ENCODE results near the gene TARS2.

Gene TARS2

DNA sequence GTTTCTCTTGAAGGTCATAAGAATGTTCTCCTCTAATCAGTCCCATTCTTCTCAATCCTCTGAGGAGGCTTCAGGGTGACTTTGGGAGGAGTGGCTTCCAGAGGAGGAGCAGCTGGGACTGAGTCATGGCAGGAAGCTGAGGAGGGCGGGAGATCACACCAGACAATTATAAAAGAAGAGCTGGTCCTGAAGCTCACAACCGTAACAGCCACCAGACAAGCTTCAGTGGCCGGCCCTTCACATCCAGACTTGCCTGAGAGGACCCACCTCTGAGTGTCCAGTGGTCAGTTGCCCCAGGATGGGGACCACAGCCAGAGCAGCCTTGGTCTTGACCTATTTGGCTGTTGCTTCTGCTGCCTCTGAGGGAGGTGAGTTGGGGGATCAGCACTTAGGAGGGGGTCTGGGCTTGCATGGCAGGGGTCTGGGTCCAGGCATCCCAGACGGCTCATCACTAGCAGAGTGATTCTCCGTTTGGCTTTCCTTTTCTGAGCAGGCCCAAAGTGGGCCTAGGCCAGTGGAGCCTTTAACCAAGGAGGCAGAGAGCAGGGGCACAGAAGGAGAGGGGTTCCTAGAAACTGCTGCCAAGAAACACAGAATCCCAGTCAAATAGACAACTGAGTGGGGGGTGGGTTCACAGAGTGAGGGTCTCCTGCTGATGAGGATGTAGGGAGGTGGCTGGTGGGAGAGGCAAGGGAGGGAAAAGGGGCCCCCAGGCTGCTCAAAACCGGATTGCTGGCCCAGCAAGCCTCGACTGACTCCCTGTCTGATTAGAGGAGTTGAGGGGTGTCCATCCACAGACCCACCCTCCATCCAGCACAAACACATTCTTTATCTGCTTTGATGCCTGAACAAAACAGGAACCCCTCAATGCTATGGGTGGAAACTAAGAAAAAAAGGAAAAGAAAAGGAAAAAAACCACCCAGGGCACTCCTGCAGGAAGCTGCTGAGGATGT is 21.0 kb downstream of the TARS2 start, which contains the start of gene ECM1:
TSS of gene ECM1 (plus strand) at position 198 of the 953 bp plus-strand sequence. CDS start at position 299, 101 bp downstream.
- DNase-seq (ENCODE audit: low read depth, low spot score), result no peak
- H3K27ac ChIP-seq, result peak within 1 kb of the TSS; percentile 54

DNA sequence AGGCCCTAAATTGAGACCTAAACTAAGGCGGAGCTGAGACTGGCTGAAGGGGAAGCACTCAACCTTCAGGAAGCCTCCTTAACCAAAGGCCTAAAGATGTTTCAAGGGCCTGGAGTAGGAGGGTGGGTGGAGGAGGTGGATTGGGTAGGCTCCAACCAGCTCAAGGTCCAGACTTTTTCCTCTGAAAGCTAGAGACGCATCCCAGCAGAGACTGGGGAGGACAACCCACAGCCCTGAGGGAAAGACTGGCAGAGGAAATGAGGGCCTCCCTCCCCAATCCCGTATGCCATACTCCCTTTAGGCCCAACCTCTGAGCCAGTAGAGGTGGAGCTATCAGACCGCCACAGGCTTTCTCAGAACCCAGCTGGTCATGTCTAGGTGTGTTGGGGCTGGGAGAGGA is 21.8 kb downstream of the TARS2 start:
- peak overlapping the region; percentile 54 for H3K27ac ChIP-seq
- DNase-seq (ENCODE audit: low read depth, low spot score), result no peak

DNA sequence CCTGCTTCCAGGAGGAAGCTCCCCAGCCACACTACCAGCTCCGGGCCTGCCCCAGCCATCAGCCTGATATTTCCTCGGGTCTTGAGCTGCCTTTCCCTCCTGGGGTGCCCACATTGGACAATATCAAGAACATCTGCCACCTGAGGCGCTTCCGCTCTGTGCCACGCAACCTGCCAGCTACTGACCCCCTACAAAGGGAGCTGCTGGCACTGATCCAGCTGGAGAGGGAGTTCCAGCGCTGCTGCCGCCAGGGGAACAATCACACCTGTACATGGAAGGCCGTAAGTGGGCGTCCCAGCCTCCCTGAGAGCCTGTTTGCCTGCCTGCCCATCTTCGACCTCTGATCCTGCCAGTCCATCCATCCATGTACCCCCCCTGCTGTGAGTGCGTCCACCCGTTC is 24.3 kb downstream of the TARS2 start:
- DNase-seq (ENCODE audit: low read depth, low spot score), result no peak
- no peak overlapping the region for H3K27ac ChIP-seq

DNA sequence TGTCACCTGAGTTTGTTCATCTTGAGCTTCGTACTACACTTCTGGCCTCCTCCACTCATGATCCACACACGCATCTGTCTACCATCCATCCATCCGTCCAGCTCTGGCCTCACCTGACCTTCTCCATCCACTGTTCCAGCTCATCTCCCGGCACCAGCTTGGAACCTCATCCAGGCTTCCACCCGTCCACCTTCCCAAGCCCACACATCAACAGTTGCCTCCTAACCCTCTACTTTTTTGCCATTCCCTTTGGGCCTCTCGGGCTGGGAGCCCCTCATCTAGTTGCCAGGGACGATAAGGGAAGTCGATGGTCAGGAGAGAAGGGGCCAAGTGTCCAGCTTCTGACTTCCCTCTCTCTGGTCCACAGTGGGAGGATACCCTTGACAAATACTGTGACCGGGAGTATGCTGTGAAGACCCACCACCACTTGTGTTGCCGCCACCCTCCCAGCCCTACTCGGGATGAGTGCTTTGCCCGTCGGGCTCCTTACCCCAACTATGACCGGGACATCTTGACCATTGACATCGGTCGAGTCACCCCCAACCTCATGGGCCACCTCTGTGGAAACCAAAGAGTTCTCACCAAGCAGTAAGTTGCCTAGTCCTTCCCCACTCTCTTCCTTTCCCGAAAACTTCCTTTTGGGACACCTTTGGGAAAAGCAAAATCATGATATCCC is 24.9 kb downstream of the TARS2 start:
- no peak for DNase-seq (ENCODE audit: low read depth, low spot score)
- peak overlapping the region; percentile 73 for H3K27ac ChIP-seq

DNA sequence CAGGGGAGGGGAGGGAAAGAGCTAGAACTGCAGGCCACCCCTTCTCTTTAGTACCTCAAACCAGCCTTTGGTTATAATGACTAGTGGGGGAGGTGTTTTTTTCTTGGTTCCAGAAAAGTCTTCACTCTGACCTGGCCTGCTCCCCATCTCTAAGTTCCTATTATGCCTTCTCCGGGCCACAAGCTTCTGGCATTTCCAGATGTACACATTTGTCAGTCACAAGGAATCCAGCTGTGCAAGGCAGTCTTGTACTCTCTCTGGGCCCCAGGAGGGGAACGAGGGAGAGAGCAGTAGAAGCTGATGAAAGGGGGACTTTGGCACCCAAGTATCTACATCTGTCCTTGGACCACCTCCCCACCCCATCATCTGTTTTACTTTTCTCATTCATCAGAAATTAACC is 25.6 kb downstream of the TARS2 start:
- peak overlapping the region; percentile 73 for H3K27ac ChIP-seq
- no peak for DNase-seq (ENCODE audit: low read depth, low spot score)

DNA sequence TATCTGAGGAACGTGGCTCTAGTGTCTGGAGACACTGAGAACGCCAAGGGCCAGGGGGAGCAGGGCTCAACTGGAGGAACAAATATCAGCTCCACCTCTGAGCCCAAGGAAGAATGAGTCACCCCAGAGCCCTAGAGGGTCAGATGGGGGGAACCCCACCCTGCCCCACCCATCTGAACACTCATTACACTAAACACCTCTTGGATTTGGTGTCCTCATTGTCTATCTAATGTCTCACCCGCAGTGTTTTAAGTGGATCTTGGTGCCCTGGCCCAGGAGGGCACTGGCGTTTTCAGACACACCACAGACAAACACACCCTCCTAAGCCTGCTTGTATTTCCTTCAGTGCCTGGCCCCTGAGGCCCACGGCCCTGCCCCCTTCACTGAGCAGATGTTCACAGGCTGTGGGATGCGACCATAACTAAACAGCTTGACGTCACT is 26.2 kb downstream of the TARS2 start:
- H3K27ac ChIP-seq, result peak overlapping the region; percentile 73
- DNase-seq (ENCODE audit: low read depth, low spot score), result no peak

DNA sequence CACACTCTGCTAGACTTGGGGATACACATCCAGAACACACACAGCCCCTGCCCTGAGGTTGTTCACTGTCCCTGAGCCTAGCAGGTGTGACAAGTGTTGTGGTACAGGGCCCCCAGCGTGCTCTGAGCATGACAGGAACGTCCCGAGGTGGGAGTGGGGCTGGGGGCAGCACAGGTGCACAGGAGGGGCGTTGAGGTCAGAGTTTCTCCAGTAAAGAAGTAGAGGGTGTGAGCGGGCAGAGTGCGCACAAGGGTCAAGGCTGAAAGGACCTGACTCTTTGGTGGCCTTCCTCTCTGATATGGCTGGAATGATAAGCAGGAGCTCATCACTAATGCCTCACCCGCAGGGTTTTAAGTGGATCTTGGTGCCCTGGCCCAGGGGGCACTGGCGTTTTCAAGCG is 27.0 kb downstream of the TARS2 start:
- peak overlapping the region; percentile 73 for H3K27ac ChIP-seq
- DNase-seq (ENCODE audit: low read depth, low spot score), result no peak

DNA sequence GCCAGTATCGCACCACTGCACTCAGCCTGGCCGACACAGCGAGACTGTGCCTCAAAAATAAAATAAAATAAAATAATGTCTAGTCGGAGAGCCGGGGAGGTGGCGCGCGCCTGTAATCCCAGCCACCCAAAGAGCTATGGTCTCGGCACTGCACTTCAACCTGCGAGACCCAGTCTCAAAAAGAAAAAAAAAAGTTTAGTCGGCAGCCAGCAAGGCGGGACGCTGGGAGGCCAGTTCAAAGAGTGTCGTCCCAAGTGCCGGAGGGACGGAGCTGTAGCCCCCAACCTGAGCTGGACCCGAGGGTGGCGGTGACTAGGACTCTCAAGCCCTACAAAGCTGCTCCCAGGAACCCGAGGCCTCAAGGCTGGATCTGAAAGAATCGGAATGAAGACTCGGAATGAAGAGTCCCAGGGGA is 27.7 kb downstream of the TARS2 start:
- DNase-seq (ENCODE audit: low read depth, low spot score), result no peak
- H3K27ac ChIP-seq, result peak overlapping the region; percentile 73

DNA sequence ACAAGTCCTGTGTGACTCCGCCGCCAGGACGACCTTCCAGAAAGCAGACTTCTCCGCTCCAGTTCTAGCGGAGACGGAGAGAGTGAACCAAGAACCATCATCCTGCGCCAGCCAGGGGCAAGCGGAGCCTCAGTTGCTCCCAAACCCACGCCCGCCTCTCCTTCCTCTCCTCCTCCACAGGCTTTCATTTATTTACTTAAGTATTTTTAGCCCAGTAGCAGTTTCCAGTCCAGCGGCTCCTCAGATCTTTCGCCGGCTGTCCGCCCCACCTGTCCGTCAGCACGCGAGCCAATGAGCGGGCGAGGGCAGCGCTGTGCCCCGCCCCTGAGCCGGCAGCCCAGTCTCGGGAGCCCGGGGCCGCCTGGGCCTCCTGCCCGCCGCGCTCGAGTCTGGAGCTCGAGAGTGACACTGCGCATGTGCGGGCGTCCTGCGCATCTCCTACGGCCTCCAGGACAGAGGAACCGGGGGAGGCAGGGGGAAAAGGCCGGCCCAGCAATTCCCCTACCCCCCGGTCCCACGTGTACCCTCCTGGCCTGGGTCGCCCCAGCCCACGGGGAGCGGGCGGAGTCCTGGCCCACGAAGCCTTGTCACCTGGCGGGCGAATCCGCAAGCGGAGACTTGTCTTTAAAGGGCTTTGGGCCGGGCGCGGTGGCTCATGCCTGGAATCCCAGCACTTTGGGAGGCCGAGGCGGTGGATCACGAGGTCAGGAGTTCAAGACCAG is 28.3 kb downstream of the TARS2 start, which contains the start of gene FALEC:
TSS of gene FALEC (plus strand) at position 425 of the 722 bp plus-strand sequence.
- peak within 1 kb of the TSS; percentile 73 for H3K27ac ChIP-seq
- DNase-seq (ENCODE audit: low read depth, low spot score), result peak; percentile 78

DNA sequence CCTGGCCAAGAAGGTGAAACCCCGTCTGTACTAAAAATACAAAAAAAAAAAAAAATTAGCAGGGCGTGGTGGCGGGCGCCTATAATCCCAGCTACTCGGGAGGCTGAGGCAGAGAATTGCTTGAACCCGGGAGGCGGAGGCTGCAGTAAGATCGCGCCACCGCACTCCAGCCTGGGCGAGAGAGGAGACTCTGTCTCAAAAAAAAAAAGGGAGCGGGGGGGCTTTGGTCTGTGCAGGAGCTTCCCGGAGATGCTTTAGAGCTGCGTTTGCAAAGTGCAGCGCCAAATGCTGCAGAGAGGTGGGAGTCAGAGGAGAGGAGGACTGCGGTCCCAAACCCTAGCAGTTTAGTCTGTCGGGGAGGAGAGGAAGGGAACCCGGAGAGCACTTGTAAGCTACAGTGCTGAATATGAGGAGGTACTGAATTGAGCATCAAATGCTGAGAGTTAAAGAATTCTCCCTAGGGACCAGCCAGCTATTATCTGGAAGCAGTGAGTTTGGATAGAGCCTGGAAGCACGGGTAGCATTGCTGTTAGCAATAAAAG is 28.9 kb downstream of the TARS2 start:
- peak overlapping the region; percentile 73 for H3K27ac ChIP-seq

DNA sequence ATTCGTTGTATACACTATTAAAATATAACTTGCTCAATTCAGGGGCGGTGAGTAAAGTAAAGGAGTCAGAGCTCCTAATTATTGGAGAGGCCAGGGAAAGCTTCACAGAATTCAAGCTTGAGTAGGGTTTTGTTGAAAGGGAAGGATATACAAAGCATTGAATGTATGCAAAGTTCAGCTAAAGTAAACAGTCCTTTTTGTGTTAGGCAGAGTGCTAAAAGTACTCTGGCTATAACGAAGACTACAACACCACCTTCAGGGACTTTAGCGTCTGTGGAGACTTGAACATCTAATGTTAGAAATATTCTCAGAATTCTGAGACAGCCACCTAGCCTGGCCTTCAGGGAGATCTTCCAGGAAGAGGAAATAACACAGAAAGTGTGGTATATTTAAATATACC is 29.4 kb downstream of the TARS2 start:
- no peak for DNase-seq (ENCODE audit: low read depth, low spot score)
- peak overlapping the region; percentile 73 for H3K27ac ChIP-seq

More for the DNA sequence above, 28.9 kb downstream of the TARS2 start:
- DNase-seq (ENCODE audit: low read depth, low spot score), result no peak

DNA sequence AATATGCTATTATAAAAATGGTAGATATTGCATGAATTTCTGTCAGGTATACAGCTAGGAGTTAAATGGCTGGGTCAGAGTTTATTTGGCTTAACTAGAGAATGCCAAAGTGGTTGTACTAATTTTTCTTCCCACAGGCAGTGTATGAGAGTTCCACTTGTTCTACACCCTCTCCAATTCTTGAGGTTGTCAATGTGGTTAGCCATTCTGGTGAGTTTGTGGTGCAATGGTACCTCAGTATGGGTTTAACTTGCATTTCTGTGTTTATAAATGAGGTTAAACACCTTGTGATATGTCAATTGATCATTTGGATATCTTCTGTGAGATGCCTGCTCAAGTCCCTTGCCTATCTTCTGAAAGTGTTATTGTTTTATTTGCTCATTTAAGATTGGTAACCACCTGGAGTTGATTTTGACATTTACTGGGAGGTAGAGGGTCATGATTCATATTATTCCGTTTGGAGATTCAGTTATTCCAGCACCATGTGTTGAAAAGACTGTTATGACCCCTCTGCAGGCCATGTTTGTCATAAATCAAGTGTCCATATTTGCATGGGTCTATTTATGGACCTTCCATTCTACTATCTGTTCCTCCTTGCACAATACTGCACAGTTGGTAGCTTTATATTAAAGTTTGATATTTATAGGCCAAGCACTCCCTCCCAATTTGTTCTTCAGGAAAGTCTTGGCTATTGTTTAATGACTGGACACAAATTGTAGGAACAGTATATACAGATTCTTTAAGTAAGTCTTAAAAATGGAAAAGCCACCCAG is 34.2 kb downstream of the TARS2 start:
- no peak overlapping the region for H3K27ac ChIP-seq
- no peak for DNase-seq (ENCODE audit: low read depth, low spot score)

DNA sequence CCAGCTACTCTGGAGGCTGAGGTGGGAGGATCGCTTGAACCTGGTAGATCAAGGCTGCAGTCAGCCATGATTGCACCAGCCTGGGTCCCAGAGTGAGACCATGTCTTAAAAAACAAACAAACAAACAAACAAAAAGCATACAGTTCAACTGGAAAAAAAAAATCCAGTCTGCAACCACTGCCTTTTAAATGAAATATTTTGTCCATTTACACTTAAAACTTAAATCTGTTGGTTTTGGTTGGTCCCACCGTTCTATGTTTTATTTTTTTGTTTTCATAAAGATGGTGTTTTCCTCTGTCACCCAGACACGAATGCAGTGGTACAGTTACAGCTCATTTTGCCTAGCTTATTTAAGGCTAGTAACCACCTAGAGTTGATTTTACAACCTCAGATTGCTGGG is 38.1 kb downstream of the TARS2 start:
- no peak for DNase-seq (ENCODE audit: low read depth, low spot score)
- H3K27ac ChIP-seq, result no peak overlapping the region

DNA sequence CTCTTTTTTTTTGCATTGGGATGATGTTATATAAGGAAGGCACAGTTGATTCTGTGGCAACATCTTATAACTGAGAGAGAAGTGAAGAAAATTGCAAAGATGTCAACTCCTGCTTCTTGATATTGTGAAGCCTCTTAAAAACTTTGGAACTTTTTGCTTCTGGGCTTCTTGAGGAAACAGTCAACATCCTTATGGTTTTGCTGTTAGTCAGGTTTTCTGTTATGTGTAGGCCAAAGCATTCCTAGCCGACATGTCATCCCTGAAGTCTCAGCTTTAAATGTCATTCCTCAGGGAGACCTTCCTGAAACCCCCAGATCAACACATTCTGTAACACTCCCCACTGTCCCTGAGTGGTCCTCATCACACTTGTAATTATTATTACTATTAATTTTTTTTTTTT is 41.0 kb downstream of the TARS2 start:
- DNase-seq (ENCODE audit: low read depth, low spot score), result no peak
- peak overlapping the region; percentile 73 for H3K27ac ChIP-seq

DNA sequence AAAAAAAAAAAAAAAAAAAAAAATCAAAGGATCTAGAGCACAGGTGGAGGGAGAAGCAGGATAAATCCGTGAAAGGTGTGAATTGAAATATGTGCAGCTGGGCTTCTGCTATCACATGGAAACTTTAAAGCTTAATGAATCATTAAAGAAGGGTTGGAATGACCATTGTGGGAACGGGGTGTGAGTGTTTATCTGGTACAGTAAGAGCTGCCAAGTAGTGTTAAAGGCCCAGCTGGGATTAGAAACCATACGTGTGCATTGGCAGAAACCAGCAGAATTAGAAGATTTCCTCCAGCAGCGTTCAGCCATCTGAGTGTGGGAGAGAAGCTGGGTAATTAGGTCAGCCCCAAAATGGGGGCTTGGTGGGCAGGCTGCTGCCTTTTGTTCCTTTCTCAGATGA is 41.8 kb downstream of the TARS2 start:
- H3K27ac ChIP-seq, result peak overlapping the region; percentile 73
- DNase-seq (ENCODE audit: low read depth, low spot score), result peak; percentile 64

DNA sequence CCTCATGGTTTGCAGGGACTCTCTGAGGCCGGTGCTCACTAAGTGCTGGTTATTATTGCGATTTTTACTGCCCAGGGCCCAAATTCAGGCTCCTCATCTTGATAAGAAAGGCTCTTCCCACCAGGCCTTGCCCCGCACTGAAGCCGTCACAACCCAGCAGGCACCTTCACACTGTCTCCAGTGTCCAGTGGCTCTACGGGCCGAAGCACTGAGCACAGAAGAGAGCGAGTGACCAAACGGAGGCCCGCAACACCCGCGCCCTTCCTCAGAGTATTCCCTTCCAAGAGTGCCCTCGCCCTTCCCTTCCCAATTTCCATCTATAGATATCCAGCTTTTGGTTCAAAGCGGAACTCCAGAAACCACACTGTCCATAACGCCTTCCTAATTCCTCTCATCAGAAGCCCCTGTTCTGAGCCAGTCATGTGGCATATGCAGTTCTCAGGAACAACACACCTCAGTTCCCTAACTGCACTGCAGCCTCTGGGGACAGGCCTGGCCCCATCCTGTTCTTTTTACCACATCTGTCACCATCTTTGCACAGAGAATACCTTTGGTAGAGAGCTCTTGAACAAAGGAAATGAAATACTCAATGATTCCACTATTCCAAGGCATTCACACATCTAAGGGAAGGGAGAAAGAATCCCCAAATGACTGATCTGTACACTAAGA is 43.4 kb downstream of the TARS2 start:
- no peak overlapping the region for H3K27ac ChIP-seq
- no peak for DNase-seq (ENCODE audit: low read depth, low spot score)

DNA sequence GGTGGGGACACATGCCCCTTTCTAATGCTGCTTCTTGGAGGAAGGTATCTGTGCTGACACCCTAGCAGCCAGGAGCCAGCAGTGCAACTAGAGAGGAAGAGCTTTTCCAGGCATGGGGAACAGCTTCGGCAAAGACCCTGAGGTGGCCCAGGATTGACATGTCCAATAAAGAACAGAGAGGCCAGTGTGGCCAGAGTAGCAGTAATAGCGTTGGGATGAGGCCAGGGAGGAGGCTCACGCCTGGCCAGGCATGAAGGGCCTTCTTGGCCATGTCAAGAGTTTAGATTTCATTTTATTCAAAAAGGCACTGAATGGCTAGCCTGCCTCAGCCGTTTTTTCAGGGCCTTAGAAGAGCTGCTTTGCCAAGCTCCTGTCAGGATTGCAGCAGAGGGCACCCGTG is 45.6 kb downstream of the TARS2 start:
- peak overlapping the region; percentile 91 for H3K27ac ChIP-seq
- no peak for DNase-seq (ENCODE audit: low read depth, low spot score)

DNA sequence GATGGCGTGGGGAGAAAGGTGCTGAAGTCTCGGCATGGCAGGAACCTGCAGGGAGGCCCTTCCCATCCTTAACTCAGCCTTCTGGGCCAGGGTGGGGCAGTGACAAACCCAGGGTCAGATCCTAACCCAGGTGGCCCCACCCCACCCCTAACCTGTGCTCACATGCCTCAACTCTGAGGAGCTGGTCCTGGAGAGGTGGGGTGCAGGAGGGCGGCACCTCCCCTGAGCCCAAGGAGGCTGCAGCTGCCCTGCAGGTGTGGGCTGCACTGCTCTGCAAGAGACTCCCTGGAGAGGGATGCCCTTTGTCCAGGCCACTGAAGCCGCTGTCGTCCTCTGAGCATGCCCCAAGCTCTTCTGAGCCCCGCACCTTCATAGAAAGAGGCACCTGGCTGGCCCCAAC is 46.8 kb downstream of the TARS2 start:
- peak overlapping the region; percentile 91 for H3K27ac ChIP-seq
- DNase-seq (ENCODE audit: low read depth, low spot score), result no peak

Measured in epithelial cell of prostate (primary cell).